Measurements from ENCODE around the gene CXCR4. TPM values are rescaled to one million over a fixed set of nuclear protein-coding genes. Genes with fewer than 3 reads are reported as not detected.

CXCR4 gene
- total and polyA plus RNA-seq, 3 donors from 2014 or later = 3.7 to 12.3 (median 9.5) TPM

DNA sequence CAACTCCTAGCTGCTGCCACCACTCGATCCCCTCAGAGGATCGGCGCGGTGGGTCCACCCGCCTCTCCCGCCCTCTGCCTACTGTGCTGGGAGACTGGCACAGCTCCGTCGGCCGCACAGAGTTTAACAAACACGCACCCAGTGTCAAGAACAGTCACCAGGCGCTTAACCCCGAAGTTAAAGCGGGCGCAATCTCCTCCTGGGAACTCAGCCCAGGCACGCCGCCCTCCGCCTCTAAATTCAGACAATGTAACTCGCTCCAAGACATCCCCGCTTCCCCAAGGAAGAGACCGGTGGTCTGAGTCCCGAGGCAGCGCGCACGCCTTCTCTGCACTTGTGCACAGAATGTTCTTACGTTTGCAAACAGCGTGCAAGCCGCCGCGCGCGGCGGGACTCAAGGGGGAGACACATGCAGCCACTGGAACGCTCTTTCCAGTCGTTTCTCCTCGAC is 533 bp downstream of the CXCR4 start:
- H3K4me1 ChIP-seq = peaks cover 5% of the 10 kb centered on the region
- H3K27ac ChIP-seq = peak overlapping the region; percentile 13 to 47
- peak; percentile 58 for DNase-seq
- H3K9me3 ChIP-seq = no peaks in the 10 kb centered on the region
- TF ChIP-seq POLR2A (IDR thresholded peaks at IDR 0.05) = no peak
- no peak for TF ChIP-seq CTCF (IDR thresholded peaks at IDR 0.05)
- intact Hi-C loops (cut with DNase I; ENCODE audit: low total_unique reads) = no loop called here
- 0 to 10% methylated on average over 2 to 35 of the region's 35 CpGs for WGBS, 2 donors
- H3K36me3 ChIP-seq (ENCODE audit: low read depth, missing control alignments) = no peaks in the 10 kb centered on the region
- H3K27me3 ChIP-seq = no peaks in the 10 kb centered on the region
- peak overlapping the region; percentile 46 to 58 for H3K4me3 ChIP-seq

DNA sequence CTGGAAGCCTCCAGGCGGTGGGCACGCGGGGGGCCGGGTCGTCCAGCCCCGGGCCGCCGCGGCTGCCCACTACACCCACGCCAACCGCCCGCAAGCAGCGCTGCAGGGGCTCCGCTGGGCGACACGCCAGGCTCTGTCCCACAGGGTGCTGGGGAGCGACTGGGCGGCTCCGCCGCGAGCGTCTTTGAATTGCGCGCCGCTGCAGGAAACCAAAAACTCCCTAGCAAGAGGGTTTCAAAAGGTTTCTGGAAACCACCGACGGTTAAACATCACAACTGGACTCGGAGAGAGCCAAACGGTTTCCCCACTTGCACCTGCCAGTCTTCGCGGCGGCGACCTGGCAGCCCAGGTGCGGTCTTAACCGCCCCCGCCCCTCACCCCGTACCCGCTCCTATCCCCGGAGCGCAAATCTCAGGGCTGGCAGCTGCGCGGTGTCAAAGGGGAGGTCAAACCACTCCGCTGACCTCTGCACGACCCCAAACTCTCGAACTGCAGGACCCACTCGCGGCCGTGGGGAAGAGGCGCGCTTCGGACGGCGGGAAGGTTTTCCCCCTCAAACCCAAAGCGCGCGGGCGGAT is 1.0 kb downstream of the CXCR4 start:
- intact Hi-C loops (cut with DNase I; ENCODE audit: low total_unique reads) = no loop called here
- H3K4me1 ChIP-seq = peaks cover 5% of the 10 kb centered on the region

GRCh38 chr2:136116151-136116812 is 1.7 kb downstream of the CXCR4 start:
- H3K36me3 ChIP-seq (ENCODE audit: low read depth, missing control alignments) = no peaks in the 10 kb centered on the region
- H3K27me3 ChIP-seq = no peaks in the 10 kb centered on the region
- peak overlapping the region in 1 of 2 donors; percentile 47 for H3K27ac ChIP-seq
- H3K4me1 ChIP-seq = peaks cover 5% of the 10 kb centered on the region
- WGBS, 2 donors = 3% methylated on average over 23 to 30 of the region's 30 CpGs
- no peaks in the 10 kb centered on the region for H3K9me3 ChIP-seq
- H3K4me3 ChIP-seq = peak overlapping the region; percentile 46 to 58
- DNase-seq = peak; percentile 30
- intact Hi-C loops (cut with DNase I; ENCODE audit: low total_unique reads) = no loop called here
- TF ChIP-seq CTCF (IDR thresholded peaks at IDR 0.05) (no peak), POLR2A (IDR thresholded peaks at IDR 0.05) (no peak)

More for the DNA sequence above, 1.0 kb downstream of the CXCR4 start:
- H3K27me3 ChIP-seq = no peaks in the 10 kb centered on the region
- H3K27ac ChIP-seq = peak overlapping the region; percentile 13 to 47
- no peaks in the 10 kb centered on the region for H3K9me3 ChIP-seq
- 0 to 1% methylated on average over 3 to 51 of the region's 57 CpGs for WGBS, 2 donors
- no peak for DNase-seq
- H3K4me3 ChIP-seq = peak overlapping the region; percentile 46 to 58
- no peak for TF ChIP-seq CTCF (IDR thresholded peaks at IDR 0.05)
- no peak for TF ChIP-seq POLR2A (IDR thresholded peaks at IDR 0.05)
- no peaks in the 10 kb centered on the region for H3K36me3 ChIP-seq (ENCODE audit: low read depth, missing control alignments)

GRCh38 chr2:136115183-136115761 is 2.7 kb downstream of the CXCR4 start:
- WGBS, 2 donors = 79 to 92% methylated on average over 12 of the region's 12 CpGs
- Histone ChIP-seq H3K36me3 (ENCODE audit: low read depth, missing control alignments) (no peaks in the 10 kb centered on the region), H3K27ac (no peak overlapping the region), H3K9me3 (no peaks in the 10 kb centered on the region), H3K4me3 (no peak overlapping the region), H3K4me1 (peaks cover 5% of the 10 kb centered on the region), H3K27me3 (no peaks in the 10 kb centered on the region)
- DNase-seq = no peak
- TF ChIP-seq POLR2A (IDR thresholded peaks at IDR 0.05) (no peak), CTCF (IDR thresholded peaks at IDR 0.05) (no peak)
- intact Hi-C loops (cut with DNase I; ENCODE audit: low total_unique reads) = no loop called here

Measured in testis (tissue), 3 donors.